ENCODE data around the gene MALRD1. TPM values are rescaled to one million over a fixed set of nuclear protein-coding genes. Genes with fewer than 3 reads are reported as not detected.

The MALRD1 gene
- total RNA-seq, 1 donor from 2014 or later: 7.0 TPM

- no peaks in the 10 kb centered on the region for H3K4me1 ChIP-seq
Measured at GRCh38 chr10:19184891-19185290, 136.3 kb downstream of the MALRD1 start.

DNA sequence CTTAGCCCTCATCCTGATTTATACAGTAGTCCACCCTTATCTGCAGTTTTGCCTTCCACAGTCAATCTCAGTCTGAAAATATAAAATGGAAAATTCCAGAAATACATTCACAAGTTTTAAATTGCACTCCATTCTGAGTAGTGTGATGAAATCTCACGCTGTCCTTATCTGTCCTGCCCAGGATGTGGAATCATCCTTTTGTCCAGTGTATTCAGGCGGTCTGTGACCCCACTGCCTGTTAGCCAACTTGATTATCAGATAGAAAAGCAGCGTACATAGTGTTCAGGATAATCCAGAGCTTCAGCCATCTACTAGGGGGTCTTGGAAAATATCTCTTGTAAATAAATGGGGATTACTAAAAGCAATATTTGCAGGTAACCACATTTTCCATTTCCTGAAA is 146.3 kb downstream of the MALRD1 start:
- Histone ChIP-seq H3K27me3 (no peaks in the 10 kb centered on the region), H3K4me3 (no peak overlapping the region), H3K36me3 (no peaks in the 10 kb centered on the region), H3K27ac (no peak overlapping the region), H3K9me3 (no peaks in the 10 kb centered on the region), H3K4me1 (no peaks in the 10 kb centered on the region)
- DNase-seq (no peak), ATAC-seq (no peak)
- TF ChIP-seq, protein P1, sequence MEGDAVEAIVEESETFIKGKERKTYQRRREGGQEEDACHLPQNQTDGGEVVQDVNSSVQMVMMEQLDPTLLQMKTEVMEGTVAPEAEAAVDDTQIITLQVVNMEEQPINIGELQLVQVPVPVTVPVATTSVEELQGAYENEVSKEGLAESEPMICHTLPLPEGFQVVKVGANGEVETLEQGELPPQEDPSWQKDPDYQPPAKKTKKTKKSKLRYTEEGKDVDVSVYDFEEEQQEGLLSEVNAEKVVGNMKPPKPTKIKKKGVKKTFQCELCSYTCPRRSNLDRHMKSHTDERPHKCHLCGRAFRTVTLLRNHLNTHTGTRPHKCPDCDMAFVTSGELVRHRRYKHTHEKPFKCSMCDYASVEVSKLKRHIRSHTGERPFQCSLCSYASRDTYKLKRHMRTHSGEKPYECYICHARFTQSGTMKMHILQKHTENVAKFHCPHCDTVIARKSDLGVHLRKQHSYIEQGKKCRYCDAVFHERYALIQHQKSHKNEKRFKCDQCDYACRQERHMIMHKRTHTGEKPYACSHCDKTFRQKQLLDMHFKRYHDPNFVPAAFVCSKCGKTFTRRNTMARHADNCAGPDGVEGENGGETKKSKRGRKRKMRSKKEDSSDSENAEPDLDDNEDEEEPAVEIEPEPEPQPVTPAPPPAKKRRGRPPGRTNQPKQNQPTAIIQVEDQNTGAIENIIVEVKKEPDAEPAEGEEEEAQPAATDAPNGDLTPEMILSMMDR (IDR thresholded peaks at IDR 0.05): no peak
- intact Hi-C loops (cut with DNase I): no loop called here

More at GRCh38 chr10:19184891-19185290, 136.3 kb downstream of the MALRD1 start:
- DNase-seq: no peak
- ATAC-seq: no peak
- Histone ChIP-seq H3K9me3 (no peaks in the 10 kb centered on the region), H3K27me3 (no peaks in the 10 kb centered on the region), H3K36me3 (no peaks in the 10 kb centered on the region), H3K4me3 (no peak overlapping the region), H3K27ac (no peak overlapping the region)
- intact Hi-C loops (cut with DNase I): no loop called here
- TF ChIP-seq, protein P1 (IDR thresholded peaks at IDR 0.05): no peak

DNA sequence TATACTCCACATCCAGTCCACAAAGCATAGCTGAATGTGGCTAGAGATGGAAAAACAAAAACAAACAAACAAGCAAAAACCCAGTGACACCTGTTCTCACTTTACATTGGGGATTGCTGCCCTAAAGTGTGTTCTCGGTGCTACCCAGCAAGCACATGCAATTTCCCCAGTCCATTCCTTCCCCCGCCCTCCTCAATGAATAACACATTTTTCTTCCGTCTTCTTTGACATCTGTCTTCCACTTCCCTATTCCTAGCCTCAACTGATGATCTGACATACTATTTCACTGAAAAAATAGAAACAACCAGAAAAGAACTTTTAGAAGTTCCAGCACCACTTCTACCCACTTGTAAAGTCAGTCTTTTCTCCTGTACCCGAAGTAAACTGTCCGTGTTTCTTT is 147.1 kb downstream of the MALRD1 start:
- Histone ChIP-seq H3K36me3 (no peaks in the 10 kb centered on the region), H3K4me3 (no peak overlapping the region), H3K4me1 (no peaks in the 10 kb centered on the region), H3K9me3 (no peaks in the 10 kb centered on the region), H3K27me3 (no peaks in the 10 kb centered on the region), H3K27ac (no peak overlapping the region)
- TF ChIP-seq, protein P1 (IDR thresholded peaks at IDR 0.05): no peak
- ATAC-seq (no peak), DNase-seq (no peak)
- intact Hi-C loops (cut with DNase I): no loop called here

GRCh38 chr10:19200211-19200610 is 151.6 kb downstream of the MALRD1 start:
- TF ChIP-seq, protein P1 (IDR thresholded peaks at IDR 0.05): no peak
- ATAC-seq: no peak
- Histone ChIP-seq H3K4me3 (no peak overlapping the region), H3K36me3 (no peaks in the 10 kb centered on the region), H3K9me3 (no peaks in the 10 kb centered on the region), H3K4me1 (no peaks in the 10 kb centered on the region), H3K27ac (no peak overlapping the region), H3K27me3 (no peaks in the 10 kb centered on the region)
- intact Hi-C loops (cut with DNase I): no loop called here
- DNase-seq: no peak

GRCh38 chr10:19204246-19204917 is 155.8 kb downstream of the MALRD1 start:
- DNase-seq (no peak), ATAC-seq (peak; percentile 74)
- intact Hi-C loops (cut with DNase I): no loop called here
- H3K4me1 ChIP-seq: no peaks in the 10 kb centered on the region
- H3K36me3 ChIP-seq: no peaks in the 10 kb centered on the region
- peak overlapping the region; percentile 34 for H3K4me3 ChIP-seq
- H3K27ac ChIP-seq: no peak overlapping the region
- TF ChIP-seq, protein P1 (IDR thresholded peaks at IDR 0.05): no peak
- no peaks in the 10 kb centered on the region for H3K9me3 ChIP-seq
- no peaks in the 10 kb centered on the region for H3K27me3 ChIP-seq

DNA sequence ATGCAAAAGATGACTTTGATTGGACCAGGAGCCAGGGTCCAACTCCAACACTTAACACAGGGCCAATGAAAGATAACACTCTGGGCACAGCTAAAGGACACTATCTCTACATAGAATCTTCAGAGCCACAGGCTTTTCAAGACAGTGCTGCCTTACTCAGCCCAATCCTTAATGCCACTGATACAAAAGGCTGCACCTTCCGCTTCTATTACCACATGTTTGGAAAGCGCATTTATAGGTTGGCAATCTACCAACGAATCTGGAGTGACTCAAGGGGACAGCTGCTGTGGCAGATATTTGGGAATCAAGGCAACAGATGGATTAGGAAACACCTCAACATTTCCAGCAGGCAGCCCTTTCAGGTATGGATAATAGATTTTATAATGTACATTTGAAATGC is 160.7 kb downstream of the MALRD1 start:
- intact Hi-C loops (cut with DNase I): no loop called here
- TF ChIP-seq, protein P1 (IDR thresholded peaks at IDR 0.05): no peak
- no peak overlapping the region for H3K27ac ChIP-seq
- ATAC-seq: no peak
- H3K27me3 ChIP-seq: no peaks in the 10 kb centered on the region
- H3K4me1 ChIP-seq: no peaks in the 10 kb centered on the region
- H3K36me3 ChIP-seq: no peaks in the 10 kb centered on the region
- no peaks in the 10 kb centered on the region for H3K9me3 ChIP-seq
- no peak overlapping the region for H3K4me3 ChIP-seq
- no peak for DNase-seq
